NCI-H524 (cell line): ENCODE results near the gene FAM78A.

Experiments
- DNase-seq, 2 experiments: peaks; one replicate each; lab custom pipeline; 2025; lab: John Stamatoyannopoulos, UW

FAM78A gene, protein sequence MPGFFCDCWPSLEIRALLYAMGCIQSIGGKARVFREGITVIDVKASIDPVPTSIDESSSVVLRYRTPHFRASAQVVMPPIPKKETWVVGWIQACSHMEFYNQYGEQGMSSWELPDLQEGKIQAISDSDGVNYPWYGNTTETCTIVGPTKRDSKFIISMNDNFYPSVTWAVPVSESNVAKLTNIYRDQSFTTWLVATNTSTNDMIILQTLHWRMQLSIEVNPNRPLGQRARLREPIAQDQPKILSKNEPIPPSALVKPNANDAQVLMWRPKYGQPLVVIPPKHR

DNA sequence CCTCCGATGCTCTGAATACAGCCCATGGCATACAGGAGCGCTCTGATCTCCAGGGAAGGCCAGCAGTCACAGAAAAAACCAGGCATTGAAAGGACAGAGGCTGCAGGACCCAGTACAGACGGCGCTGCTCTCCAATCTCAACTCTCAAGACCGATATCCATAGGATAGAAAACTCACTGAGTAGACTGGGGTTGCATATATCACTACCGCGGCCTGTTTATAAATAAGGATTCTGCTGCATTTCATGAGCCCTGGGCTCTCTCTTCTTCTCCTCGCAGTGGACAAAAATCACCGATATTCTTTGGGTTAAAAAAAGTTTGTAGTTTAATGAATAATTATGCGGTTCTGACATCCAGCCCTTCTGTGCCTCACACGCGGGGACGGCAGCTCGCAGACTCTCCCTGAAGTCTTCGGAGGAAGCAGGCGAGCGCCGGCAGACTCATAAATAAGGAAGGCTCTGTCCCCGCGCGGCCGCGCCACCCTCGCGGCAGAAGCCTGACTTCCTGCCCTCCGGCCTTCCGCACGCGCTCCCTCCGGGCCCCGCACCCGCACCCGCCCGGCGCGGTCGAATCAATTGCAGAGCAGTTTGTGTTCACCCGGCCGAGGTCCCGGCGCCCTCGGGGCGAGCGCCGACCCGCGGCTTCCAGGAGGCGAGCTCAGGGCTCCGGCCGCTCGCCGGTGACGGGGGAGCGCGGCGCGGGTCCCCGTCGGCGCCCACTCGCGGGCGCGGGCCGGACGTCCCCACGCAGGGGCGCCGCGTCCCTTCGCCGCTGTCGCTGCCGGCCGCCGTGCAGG, at the start of gene FAM78A:
Gene FAM78A (minus strand): TSS at position 417 of the 795 bp plus-strand sequence. CDS start 331 bp downstream, at position 86.
- DNase-seq = peak in 1 of 2 experiments; percentile 25

DNA sequence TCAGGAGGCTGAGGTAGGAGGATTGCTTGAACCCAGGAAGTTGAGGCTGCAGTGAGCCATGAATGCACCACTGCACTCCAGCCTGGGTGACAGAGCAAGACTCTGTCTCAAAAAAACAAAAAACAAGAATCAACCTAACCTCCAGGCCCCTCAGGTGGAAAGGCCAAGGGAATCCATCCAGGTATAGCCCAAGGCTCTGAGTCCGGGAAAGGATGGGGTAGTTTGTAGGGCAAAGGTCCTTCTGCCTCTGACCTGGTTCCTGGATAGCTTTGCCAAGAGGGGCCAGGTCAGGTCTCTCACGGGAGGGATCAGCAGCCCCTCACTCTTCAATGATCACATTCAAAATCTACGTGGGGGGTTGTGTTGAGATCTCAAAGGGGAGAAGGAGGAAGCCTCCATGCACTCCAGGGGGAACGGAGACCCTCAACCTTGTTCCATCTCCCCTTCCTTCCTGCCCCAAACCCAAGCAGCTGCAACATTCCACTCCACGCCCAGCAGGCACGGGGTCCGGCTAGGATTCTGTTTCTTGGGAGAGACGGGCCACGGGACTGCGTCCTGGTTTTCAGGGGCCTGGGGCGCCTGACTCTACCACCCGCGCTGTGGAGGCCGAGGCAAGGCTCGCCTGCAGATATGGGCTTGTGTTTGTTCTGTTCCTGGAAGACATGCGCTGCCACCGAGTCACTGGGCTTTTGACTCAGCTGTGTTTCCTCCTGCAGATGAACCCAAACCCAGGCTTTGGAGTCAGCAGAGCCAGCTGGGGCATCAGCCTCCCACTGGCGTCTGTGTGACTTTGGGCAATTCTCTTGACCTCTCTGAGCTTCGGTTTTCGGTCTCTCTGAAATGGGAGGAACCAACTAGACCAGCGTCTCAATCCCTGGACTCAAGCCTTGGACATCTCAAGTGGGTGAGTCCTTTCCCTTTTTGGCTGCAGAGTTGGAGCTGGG, 48.7 kb upstream of the FAM78A start:
- DNase-seq = no peak

DNA sequence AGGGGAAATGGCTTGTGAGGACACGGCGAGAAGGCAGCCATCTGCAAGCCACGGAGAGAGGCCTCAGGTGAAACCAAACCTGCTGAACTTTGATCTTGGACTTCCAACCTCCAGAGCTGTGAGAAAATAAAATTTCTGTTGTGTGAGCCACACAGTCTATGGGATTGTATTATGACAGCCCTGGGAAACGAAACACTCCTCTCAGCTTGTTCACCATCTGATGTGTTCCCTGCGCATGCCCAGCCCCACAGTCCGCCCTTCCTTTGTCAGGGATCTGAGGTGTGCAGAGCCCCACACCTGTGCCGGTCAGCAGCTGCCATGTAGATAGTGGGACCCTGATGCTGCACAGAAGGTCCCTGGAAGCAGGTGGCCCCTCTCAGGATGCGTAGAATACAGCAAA, 47.3 kb upstream of the FAM78A start:
- no peak for DNase-seq

DNA sequence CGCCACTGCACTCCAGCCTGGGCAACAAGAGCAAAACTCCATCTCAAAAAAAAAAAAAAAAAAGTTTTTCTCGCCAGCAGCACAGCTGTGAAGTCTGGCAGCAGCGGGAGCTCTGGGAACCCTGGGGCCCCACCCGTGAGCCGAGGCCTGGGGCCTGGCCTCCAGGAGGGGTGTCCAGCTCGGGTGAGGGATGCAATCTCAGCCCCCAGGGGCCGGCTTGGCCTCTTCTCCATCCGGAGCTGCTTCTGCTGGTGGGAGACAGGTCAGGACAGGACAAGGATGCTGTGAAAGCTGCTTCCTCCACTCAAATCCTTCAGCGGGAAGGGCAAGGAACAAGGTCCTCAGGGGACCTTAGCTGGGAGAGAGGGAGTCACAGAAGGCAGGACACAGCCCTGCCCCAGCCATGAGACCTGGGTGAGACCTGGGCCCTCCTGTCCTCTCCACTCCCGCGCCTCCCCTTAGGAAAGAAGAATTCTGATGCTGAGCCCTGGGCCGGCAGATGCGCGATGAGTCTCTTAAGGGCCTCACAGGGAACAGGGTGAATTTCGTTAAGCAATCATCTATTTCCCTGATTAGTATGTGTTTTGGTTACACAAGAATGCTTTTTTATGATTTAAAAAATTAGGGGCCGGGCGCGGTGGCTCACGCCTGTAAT, 43.8 kb upstream of the FAM78A start:
- DNase-seq = peak in 1 of 2 experiments; percentile 48

DNA sequence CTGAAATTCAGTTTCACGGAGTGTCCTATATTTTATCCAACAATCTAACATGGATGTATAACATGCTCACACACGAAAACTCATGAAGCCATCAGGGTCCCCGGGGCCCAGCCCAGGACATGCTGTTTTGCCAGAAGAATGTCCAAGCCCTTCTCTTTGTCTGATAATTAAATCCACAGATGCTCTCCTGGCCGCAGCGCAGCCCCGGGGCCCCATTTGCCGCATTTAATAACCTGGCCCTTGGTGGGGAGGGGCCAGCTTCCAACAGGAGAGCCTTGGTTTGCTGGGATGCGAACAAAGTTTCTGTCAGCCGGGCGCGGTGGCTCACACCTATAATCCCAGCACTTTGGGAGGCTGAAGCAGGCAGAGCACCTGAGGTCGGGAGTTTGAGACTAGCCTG, 43.2 kb upstream of the FAM78A start:
- peak; percentile 27 to 52 for DNase-seq

DNA sequence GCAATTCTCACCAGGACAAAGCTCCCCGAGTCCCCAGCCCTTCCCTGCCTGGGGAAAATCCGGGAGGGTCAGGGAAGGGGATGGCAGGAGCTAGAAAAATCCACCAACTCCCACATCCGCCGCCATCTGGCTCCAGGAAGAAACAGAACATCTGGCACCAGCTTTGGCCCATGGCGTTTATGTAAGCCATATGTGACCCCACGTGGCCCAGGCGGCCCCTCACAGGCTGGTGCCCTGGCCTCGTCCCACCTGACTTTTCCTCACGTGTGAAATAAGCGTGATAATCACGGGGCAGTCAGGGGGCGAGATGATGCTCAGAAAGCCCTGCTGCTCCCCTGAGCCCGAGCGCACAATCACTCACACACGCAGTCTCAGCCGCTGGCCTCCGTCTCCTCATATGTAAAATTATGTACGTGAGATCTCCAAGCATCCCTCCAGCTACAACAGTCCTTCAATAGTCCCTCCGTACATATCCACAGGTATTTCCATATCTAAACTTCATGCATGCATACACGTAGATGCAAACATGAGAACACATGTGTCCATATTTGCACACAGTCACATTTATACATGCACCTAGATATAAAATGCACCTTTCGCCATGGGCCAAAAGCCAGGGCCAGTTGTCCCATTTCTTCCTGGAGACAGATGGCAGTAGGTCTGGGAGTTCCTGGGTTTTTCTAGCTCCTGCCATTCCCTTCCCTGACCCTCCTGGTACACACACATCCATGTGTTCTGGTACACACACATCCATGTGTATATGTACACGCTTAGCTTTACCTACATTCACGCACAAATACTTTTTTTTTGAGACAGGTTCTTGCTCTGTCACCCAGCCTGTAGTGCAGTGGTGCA, 42.1 kb upstream of the FAM78A start:
- DNase-seq = peak; percentile 89 to 98

DNA sequence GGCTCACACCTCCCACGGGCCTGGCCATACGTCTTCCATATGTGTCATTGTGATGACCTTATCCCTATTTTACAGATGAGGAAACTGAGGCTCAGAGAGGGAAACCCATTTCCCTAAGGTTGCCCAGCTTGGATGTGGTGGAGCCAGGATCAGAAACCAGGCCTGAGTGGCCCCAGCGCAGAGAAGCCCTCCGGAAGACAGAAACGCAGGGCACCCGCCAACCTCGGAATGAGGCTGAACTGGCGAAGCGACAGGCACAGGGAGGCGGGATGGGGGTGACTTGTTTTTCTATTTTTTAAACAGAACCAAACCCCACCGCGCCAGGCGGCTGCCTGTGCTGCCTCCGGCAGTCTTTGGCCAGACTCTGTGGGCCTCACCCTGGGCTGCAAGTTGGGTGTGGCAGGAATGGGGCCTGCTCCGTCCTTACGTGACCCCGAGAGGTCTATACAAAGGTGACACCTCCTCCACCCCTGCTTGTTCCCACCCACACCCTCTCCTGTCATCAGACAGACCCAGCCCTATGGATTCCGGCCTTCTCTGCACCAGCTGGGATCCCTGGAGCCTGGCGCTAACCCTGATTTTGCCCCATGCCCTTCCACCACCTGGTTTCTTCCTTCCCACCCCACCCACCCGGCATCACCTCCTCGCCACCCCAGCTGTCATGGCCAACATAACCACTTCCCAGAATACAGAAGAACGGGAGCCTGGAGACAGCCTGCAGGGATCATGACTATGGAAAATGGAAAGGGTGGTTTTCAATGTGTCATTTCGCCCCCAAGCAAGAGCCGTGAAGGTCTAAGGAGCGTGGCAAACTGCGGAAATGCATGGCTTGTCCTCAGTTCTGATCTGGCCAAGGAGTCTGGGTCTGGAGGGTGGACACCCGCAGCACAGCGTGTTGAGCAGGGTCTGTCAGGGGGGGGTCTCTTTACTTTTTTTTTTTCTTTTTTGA, 36.8 kb upstream of the FAM78A start:
- peak in 1 of 2 experiments; percentile 37 for DNase-seq

DNA sequence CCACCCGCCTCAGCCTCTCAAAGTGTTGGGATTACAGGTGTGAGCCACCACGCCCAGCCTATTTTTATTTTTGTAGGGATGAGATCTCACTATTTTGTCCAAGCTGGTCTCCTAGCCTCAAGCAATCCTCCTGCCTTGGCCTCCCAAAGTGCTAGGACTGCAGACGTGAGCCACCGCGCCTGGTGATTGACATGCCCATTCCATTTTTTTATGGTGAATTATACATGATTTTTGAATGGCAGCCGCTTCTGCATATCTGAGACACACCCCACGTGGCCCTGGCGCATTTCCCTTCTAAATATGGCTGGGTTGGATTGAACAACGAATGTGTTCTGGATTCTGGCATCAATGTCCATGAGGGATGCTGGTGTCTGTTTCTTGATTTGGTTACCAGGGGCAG, 35.9 kb upstream of the FAM78A start:
- DNase-seq = no peak

DNA sequence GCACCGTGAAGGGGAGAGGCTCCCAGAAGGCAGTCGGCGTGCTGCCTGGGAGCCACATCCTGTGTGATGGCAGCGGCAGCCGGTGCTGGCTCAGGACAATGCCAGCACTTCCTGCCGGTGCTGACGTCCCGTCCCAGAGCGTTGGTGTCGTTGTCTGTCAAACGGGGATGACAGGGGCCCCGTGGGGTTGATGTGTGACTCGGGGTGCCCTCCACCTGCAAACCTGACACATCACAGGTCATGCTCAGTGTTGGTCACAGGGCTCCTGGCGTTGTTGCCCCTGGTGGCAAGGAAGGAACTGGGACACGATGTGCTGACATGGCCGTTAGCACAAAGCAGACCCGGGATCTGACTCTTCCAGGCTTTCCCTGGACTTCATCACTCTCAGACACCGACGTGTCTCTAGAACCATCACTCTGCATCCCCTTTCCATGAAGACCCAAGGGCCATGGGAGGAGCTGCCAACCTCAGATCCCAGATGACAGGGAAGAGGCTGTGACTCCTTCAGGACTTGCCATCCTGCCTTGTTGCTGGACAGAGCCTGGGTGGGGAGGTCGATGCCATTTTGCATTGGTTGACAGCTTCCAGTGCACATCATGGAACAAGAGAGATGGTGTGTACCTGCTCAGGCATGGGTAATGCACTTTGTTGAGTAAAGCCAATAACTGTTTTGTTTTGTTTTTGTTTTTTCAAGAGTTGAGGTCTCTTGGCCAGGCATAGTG, 34.7 kb upstream of the FAM78A start:
- no peak for DNase-seq

DNA sequence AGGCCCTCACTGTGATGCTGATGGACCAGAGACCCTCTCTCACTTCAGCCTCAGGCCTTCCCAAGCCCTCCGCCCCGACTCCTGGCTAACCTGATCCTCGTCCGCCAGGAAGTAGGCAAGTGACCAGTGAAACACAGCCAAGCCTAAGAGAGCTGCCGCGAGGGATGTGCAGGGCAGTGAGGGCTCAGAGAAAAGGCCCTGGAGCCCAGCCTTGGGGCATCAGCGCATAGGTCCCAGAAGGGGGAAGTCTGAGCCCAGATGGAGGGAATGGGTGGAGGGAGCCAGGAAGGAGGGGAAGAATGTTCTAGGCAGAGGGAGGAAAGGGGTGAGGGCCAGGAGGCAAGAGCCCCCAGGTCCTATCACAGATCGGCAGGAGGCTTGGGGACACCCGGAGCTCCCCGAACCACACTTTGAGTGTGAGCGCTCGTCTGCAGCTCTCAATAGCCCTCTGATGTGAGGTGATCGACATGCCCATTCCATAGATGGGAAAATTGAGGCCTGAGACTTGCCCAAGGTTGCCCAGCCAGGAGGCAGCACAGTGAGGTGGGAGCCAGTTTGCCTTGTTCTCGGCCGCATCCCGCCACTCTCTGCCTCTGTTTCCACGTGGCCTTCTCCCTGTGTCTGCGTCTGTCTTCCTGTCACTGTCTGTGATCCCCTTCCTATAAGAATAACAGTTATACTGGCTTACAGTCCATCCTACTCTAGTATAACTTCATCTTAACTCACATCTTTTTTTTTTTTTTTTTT, 33.4 kb upstream of the FAM78A start:
- no peak for DNase-seq

DNA sequence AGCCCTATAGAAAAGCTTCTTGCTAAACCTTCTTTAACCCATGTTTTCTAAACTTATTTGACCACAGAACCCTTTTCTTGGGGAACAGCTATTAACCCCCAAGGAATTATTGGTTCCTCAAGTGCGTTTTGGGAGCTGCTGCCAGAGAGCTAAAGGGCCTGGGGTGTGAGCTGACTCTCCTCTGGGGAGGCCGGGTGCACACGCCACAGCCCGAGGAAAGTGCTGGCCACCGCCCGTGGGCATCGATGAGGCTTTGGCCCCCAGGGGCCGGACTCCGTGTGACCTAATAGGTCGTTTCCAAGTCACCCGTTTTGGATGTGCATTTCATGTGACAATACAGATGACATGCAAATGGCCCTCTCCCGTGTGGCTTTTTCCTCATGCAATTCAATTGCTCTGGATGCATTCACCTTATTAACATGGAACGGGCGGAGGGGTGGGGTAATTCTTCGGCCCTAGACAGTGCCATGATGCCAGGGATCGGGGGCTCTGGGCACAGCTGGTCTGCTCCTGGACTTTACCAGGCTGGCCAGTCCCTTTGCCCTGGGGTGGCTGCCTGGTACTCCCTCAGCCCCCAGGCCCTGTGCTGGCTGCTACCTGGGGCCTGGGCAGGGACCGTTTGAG, 32.7 kb upstream of the FAM78A start:
- DNase-seq = no peak

DNA sequence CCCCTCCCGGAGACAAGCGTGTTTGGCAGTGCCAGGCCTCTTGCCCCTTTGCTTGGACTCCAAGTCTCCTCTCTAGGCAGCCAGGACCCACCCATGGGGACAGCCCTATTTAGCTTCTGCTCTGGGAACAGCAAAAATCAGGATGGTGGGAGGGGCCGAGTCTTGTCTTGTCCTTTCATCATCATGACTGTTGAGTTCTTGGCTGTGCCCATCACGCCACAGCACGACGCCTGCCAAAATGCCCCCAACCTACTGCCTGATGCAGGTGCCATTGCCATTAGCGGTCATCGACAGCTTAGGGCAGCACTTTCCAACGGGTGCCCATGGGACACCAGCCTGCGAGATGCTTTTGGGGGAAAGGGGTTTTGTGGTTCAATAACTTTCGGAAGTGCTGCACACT, 32.1 kb upstream of the FAM78A start:
- DNase-seq = no peak

DNA sequence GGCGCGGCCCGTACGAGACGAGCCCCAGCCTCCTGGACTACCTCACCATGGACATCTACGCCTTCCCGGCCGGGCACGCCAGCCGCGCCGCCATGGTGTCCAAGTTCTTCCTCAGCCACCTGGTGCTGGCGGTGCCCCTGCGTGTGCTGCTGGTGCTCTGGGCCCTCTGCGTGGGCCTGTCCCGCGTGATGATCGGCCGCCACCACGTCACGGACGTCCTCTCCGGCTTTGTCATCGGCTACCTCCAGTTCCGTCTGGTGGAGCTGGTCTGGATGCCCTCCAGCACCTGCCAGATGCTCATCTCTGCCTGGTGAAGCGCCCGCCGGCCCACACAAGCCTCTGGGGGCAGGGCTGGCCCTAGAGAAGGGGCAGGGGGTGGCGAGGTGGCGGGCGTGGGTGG, 31.7 kb upstream of the FAM78A start:
- DNase-seq = no peak

DNA sequence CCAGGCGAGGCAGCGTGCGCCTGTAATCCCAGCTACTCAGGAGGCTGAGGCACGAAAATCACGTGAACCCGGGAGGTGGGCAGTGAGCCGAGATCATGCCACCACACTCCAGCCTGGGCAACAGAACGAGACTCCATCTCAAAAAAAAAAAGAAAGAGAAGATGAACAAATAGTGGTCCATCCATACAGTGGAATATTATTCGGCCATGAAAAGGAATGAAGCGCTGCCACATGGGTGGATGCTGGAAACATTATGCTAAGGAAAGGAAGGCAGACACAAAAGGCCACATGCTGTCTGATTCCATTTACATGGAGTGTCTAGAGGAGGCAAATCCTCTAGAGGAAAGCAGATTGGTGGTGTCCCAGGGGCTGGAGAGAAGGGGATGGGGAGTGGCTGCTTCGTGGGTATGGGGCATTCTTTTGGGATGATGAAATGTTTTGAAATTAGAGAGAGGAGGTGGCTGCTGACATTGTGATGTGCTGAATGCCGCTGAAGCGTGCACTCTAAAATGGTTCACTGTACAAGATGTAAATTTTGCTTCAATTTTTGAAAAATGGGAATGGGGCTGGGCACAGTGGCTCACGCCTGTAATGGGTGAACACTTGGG, 30.2 kb upstream of the FAM78A start:
- DNase-seq = no peak

DNA sequence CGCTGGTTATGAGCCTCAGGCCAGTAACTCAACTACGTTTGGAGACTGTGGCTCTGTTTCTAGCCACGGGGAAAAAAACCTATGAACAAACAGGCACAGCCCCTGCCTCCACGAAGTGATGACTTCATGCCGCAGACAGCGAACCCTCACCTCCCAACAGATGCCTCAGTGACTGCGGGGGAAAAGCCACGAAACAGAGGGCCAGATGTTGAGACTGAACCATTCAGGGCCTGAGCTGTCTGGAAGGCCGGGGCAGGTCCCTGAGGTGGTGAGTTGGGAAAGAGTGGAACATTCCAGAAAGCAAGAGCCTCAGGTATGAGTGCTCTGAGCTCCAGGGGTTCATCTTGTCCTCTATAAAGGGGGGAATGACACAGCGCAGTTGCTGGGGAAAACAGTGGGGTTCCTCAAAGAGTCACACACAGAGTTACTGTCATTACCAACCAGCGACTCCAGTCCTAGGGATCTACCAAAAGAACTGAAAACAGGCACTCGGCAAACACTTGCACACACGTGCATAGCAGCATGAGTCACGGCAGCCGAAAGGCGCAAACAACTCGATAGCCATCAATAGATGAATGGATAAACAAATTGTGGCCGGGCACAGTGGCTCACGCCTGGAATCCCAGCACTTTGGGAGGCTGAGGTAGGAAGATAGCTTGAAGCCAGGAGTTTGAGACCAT, 28.5 kb upstream of the FAM78A start:
- DNase-seq = no peak

DNA sequence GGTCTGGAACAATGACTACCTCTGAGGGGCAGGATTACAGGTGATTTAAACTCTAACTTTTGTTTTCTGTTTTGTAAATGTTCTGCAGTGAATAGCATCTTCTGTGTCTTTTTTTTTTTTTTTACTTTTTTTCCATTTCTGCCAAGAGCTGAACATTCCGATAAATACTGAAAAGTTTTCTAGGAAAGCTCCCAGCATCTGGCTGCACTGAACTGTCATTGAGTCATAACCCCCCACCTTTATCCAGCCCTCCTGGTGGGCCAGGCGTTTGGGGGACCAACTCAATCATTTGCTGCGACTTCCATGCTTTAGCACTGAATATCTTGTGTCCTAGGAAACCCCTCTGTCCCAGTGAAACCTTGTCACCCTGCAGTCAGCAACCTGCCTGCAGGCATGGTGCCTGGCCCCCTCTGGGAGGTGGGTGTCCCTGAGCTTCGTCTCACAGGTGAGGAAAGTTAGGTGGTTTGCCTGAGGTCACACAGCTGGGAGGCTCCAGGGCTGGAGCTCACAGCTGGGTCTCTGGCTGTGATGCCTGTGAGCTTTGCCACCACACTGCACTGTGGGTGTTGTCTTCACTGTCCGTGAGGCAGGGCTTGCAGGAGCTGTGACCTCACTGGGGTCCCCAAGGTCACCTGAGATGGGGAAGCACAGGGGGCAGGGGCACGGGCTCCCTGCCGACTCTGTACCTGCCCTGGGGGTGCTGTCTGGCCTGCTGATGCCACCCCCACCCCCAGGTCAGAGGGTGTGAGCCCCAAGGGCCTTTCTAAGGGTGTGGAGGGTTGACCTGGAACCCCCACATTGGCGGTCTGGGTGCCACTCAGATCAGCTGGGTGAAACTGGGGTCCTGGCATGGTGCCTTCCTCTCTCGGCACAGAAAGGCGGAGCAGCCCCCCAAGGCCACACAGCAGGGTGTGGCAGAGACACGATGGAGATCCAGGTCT, 27.3 kb upstream of the FAM78A start:
- no peak for DNase-seq
